Activated naive CD8-positive, alpha-beta T cell treated with anti-CD3 and anti-CD28 coated beads, Interleukin-2, amount 50 U/mL, for 24 hours (primary cell): ENCODE results near the gene PURA.

Experiments used
- ATAC-seq: fragments of 150-1000 bp; cut with Tn5 transposase; one replicate; pipeline ENCODE4 v1.10.0; 2021
- DNase-seq: peaks from one replicate; pipeline ENCODE4 v3.0.0; 2021
- H3K27ac Mint-ChIP-seq: one replicate; pipeline ENCODE4 v1.8.0; 2021; ENCODE audit warnings: mild to moderate bottlenecking, mixed read lengths
- H3K27me3 Mint-ChIP-seq: one replicate; pipeline ENCODE4 v1.8.0; 2021; ENCODE audit warnings: mixed read lengths
- H3K36me3 Mint-ChIP-seq: one replicate; pipeline ENCODE4 v1.8.0; 2021; ENCODE audit warnings: low read depth, mixed read lengths
- H3K4me1 Mint-ChIP-seq: one replicate; pipeline ENCODE4 v1.8.0; 2021; ENCODE audit warnings: mixed read lengths
- H3K4me3 Mint-ChIP-seq: one replicate; pipeline ENCODE4 v1.8.0; 2021; ENCODE audit warnings: mild to moderate bottlenecking, moderate library complexity, mixed read lengths
- H3K9me3 Mint-ChIP-seq: one replicate; pipeline ENCODE4 v1.8.0; 2021; ENCODE audit warnings: mixed read lengths

The PURA gene

GRCh38 chr5:140136624-140137023 is 22.7 kb downstream of the PURA start:
- peaks cover 24% of the 10 kb centered on the region for H3K4me1 Mint-ChIP-seq
- no peaks in the 10 kb centered on the region for H3K27me3 Mint-ChIP-seq
- no peaks in the 10 kb centered on the region for H3K9me3 Mint-ChIP-seq
- no peak overlapping the region for H3K4me3 Mint-ChIP-seq
- H3K36me3 Mint-ChIP-seq, result no peaks in the 10 kb centered on the region
- DNase-seq (no peak), ATAC-seq (no peak)
- no peak overlapping the region for H3K27ac Mint-ChIP-seq

- peaks cover 8% of the 10 kb centered on the region for H3K27me3 Mint-ChIP-seq
- H3K4me1 Mint-ChIP-seq, result peaks cover 13% of the 10 kb centered on the region
- H3K36me3 Mint-ChIP-seq, result no peaks in the 10 kb centered on the region
- H3K9me3 Mint-ChIP-seq, result no peaks in the 10 kb centered on the region
- H3K27ac Mint-ChIP-seq, result no peak overlapping the region
- no peak for ATAC-seq
- H3K4me3 Mint-ChIP-seq, result no peak overlapping the region
- no peak for DNase-seq
Observed at GRCh38 chr5:140140435-140140834, 26.5 kb downstream of the PURA start.

- DNase-seq, result no peak
Observed at GRCh38 chr5:140141241-140141640, 27.3 kb downstream of the PURA start.

GRCh38 chr5:140142246-140142645 is 28.3 kb downstream of the PURA start:
- H3K27me3 Mint-ChIP-seq, result peaks cover 18% of the 10 kb centered on the region
- DNase-seq (no peak), ATAC-seq (no peak)
- peaks cover 21% of the 10 kb centered on the region for H3K4me1 Mint-ChIP-seq
- no peaks in the 10 kb centered on the region for H3K36me3 Mint-ChIP-seq
- H3K9me3 Mint-ChIP-seq, result no peaks in the 10 kb centered on the region
- no peak overlapping the region for H3K27ac Mint-ChIP-seq
- H3K4me3 Mint-ChIP-seq, result no peak overlapping the region

More at GRCh38 chr5:140141241-140141640, 27.3 kb downstream of the PURA start:
- ATAC-seq, result no peak
- Mint-ChIP-seq H3K9me3 (no peaks in the 10 kb centered on the region), H3K36me3 (no peaks in the 10 kb centered on the region), H3K4me3 (no peak overlapping the region), H3K27me3 (peaks cover 11% of the 10 kb centered on the region), H3K27ac (no peak overlapping the region), H3K4me1 (peaks cover 16% of the 10 kb centered on the region)

GRCh38 chr5:140142856-140143255 is 28.9 kb downstream of the PURA start:
- H3K9me3 Mint-ChIP-seq, result no peaks in the 10 kb centered on the region
- H3K27ac Mint-ChIP-seq, result no peak overlapping the region
- no peaks in the 10 kb centered on the region for H3K36me3 Mint-ChIP-seq
- no peak for ATAC-seq
- H3K4me3 Mint-ChIP-seq, result no peak overlapping the region
- peaks cover 21% of the 10 kb centered on the region for H3K4me1 Mint-ChIP-seq
- peaks cover 24% of the 10 kb centered on the region for H3K27me3 Mint-ChIP-seq
- no peak for DNase-seq

- H3K27ac Mint-ChIP-seq, result no peak overlapping the region
- no peak overlapping the region for H3K4me3 Mint-ChIP-seq
- no peaks in the 10 kb centered on the region for H3K9me3 Mint-ChIP-seq
- no peak for DNase-seq
- peaks cover 25% of the 10 kb centered on the region for H3K27me3 Mint-ChIP-seq
- peaks cover 21% of the 10 kb centered on the region for H3K4me1 Mint-ChIP-seq
- H3K36me3 Mint-ChIP-seq, result no peaks in the 10 kb centered on the region
- no peak for ATAC-seq
Observed at GRCh38 chr5:140143521-140144258, 29.8 kb downstream of the PURA start.

- Mint-ChIP-seq H3K4me1 (peaks cover 21% of the 10 kb centered on the region), H3K36me3 (no peaks in the 10 kb centered on the region), H3K9me3 (no peaks in the 10 kb centered on the region), H3K27me3 (peaks cover 25% of the 10 kb centered on the region), H3K4me3 (peak overlapping the region; percentile 53), H3K27ac (no peak overlapping the region)
- ATAC-seq, result no peak
- no peak for DNase-seq
Observed at GRCh38 chr5:140145256-140145655, 31.3 kb downstream of the PURA start.

GRCh38 chr5:140145818-140146522 is 32.1 kb downstream of the PURA start:
- Mint-ChIP-seq H3K27ac (no peak overlapping the region), H3K36me3 (no peaks in the 10 kb centered on the region), H3K9me3 (no peaks in the 10 kb centered on the region), H3K4me1 (peaks cover 21% of the 10 kb centered on the region), H3K27me3 (peaks cover 25% of the 10 kb centered on the region), H3K4me3 (peak overlapping the region; percentile 53)
- DNase-seq (peak; percentile 67), ATAC-seq (peak; percentile 77)

GRCh38 chr5:140146523-140146842 is 32.6 kb downstream of the PURA start:
- H3K9me3 Mint-ChIP-seq, result no peaks in the 10 kb centered on the region
- H3K27me3 Mint-ChIP-seq, result peaks cover 25% of the 10 kb centered on the region
- ATAC-seq (no peak), DNase-seq (no peak)
- H3K27ac Mint-ChIP-seq, result no peak overlapping the region
- H3K36me3 Mint-ChIP-seq, result no peaks in the 10 kb centered on the region
- peaks cover 21% of the 10 kb centered on the region for H3K4me1 Mint-ChIP-seq
- H3K4me3 Mint-ChIP-seq, result peak overlapping the region; percentile 43

- Mint-ChIP-seq H3K27ac (no peak overlapping the region), H3K4me1 (peaks cover 21% of the 10 kb centered on the region), H3K27me3 (peaks cover 25% of the 10 kb centered on the region), H3K36me3 (no peaks in the 10 kb centered on the region), H3K9me3 (no peaks in the 10 kb centered on the region), H3K4me3 (no peak overlapping the region)
- DNase-seq (no peak), ATAC-seq (no peak)
Observed at GRCh38 chr5:140147460-140147859, 33.6 kb downstream of the PURA start.

GRCh38 chr5:140148508-140148907 is 34.6 kb downstream of the PURA start:
- DNase-seq, result no peak
- Mint-ChIP-seq H3K4me3 (no peak overlapping the region), H3K36me3 (no peaks in the 10 kb centered on the region), H3K9me3 (no peaks in the 10 kb centered on the region), H3K4me1 (peaks cover 21% of the 10 kb centered on the region), H3K27ac (no peak overlapping the region), H3K27me3 (peaks cover 25% of the 10 kb centered on the region)
- ATAC-seq, result no peak

GRCh38 chr5:140150201-140150600 is 36.3 kb downstream of the PURA start:
- Mint-ChIP-seq H3K4me3 (no peak overlapping the region), H3K9me3 (no peaks in the 10 kb centered on the region), H3K4me1 (peaks cover 12% of the 10 kb centered on the region), H3K27ac (no peak overlapping the region), H3K36me3 (no peaks in the 10 kb centered on the region), H3K27me3 (peaks cover 19% of the 10 kb centered on the region)
- ATAC-seq (no peak), DNase-seq (no peak)

GRCh38 chr5:140151144-140152021 is 37.5 kb downstream of the PURA start:
- Mint-ChIP-seq H3K4me1 (peaks cover 7% of the 10 kb centered on the region), H3K9me3 (no peaks in the 10 kb centered on the region), H3K27me3 (peaks cover 14% of the 10 kb centered on the region), H3K27ac (no peak overlapping the region), H3K36me3 (no peaks in the 10 kb centered on the region), H3K4me3 (no peak overlapping the region)
- ATAC-seq (no peak), DNase-seq (no peak)

- H3K4me3 Mint-ChIP-seq, result no peak overlapping the region
- no peak overlapping the region for H3K27ac Mint-ChIP-seq
- peaks cover 7% of the 10 kb centered on the region for H3K4me1 Mint-ChIP-seq
- no peaks in the 10 kb centered on the region for H3K9me3 Mint-ChIP-seq
- H3K27me3 Mint-ChIP-seq, result peaks cover 6% of the 10 kb centered on the region
- ATAC-seq, result no peak
- no peak for DNase-seq
- H3K36me3 Mint-ChIP-seq, result no peaks in the 10 kb centered on the region
Observed at GRCh38 chr5:140152022-140152999, 38.4 kb downstream of the PURA start.
